GM19240 (cell line): ENCODE measurements around the gene TANGO2.

Source experiments
- DNase-seq: peaks from one replicate; pipeline ENCODE4 v3.0.0; 2011; ENCODE audit warnings: low spot score; ENCODE audit not compliant: insufficient read length

Gene TANGO2

DNA sequence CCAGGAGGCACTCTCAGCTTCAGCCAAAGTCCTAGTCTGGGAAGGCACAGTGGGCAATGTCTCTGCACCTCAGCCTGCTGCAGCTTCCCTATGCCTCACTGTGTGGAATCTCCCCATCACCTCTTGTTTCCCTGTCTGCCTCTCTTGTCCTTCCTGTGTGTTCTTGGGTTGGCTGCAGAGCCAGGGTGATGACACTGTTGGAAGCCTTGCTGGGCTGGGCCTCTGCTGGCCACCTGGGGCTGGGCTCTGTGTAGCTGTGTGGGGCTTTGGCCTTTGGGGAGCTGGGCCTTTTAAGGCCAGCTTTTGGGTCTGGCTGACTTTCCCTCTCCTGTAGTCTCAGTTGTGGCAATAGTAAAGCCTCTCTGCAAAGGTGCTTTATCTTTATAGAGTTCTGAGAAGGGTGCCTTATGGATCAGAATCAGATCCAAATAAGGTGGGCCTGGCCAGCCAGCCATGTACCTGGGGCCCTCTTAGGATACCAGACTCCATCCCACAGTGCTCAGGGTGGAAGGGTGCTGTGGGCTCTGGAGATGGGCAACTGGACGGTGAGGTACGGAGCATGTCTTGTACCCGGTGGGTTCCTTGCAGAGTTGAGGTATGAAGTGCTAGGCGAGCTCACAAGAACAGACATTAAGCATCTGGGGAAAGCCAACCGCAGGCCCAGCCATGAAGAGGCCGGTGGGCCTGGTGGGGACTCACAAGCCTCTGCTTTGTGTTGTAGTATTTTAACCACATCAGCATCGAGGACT, 84.7 kb downstream of the TANGO2 start:
- no peak for DNase-seq

DNA sequence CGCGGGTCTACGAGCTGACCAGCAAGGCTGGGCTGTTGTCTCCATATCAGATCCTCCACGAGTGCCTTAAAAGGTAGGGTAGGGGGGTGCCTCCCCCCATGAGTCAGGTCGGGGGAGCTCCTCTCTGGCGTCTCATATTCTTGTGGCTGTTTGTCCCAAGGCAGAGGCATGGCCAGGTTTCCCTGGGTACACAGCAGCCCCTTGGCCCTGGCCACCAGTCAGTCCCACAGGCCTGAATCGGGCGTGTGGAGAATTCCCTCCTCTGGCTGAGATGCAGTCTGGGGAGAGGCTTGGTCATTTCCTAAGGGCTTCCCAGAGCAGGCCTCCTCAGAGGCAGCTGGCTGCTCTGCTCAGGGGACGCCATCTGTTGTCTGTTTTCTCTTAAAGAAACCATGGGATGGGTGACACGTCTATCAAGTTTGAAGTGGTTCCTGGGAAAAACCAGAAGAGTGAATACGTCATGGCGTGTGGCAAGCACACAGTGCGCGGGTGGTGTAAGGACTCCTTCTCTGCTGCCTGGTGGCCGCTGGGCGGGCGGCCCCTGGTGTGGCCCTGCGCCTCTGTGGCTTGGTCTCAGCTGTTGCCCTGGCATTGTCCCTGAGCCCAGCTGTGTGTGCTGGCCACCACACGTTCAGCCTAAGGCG, 85.4 kb downstream of the TANGO2 start:
- no peak for DNase-seq

DNA sequence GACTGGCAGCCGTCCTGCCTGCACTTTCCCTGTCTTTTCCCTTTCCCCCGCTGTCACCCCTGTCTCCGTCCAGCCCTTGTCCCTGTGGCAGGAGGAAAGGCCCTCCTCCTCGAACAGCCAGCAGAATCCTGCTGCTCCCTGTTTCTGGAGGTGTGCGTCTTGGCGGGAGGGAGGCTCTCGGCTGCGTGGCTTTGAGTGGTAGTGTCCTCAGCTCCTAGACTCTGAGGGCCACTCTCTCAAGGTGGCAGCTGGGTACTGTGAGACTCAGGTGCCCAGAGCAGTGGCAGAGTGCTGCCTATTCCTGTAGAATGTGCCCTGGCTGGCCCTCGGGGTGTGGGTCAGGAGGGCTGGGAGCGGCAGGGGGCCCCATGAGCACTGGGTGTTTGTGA, 85.9 kb downstream of the TANGO2 start:
- DNase-seq = no peak

DNA sequence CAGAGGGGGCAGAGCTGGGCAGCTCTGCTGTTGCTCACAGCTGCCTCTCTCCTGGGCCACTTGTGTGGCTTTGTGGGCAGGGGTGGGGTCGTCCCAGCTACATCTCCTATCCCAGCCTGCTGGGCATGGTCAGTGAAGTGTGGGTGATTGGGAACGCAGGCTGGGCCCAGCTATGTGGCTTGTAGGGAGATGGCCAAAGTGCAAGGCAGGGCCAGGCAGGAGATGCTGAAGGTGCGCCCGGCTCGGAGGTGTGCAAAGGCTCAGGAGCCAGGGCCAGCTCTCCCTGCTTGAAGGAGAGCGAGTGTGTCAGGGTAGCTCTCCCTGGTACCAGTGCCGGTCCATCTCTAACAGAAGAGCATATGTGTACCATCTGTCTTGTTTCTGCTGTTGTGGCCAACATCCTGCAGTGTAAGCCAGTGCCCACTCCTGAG, 86.6 kb downstream of the TANGO2 start:
- no peak for DNase-seq

DNA sequence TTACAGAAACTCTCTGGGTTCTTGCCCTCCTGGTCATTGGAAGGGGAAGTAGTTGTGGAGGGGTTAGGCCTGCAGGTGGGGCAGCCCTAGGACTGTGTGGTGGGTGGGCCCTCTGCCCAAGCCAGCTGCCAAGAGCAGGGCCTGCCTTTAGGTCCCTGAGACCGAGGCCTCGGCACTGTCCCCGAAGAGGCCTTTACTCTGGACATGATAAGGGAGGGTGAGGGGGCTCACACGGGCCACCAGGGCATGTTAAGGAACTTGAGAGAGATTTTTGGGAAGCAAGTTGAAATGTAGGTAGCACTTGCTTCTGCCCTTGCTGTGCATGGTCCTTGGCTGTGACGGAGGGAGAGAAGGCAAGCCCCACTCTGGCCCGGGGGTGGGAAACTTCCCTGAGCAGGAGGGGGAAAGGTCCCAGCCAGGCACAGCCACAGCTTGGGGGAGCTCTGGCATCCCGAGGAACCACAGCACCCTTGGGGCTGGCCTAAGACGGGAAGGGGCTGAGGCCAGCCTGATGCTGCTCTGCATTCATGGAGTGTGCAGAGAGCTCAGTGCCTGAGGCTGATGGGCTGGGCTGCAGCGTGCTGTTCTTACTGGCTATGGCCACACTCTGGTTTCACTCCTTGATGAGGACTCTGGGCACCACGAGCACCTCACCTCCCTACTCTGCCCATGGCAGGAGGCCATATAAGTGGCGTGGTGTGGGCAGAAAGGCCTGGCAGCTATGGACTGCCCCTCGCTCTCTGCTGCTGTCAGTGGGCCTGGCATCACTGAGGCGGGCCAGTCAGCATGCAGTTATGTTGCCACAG, 87.2 kb downstream of the TANGO2 start:
- DNase-seq = no peak

DNA sequence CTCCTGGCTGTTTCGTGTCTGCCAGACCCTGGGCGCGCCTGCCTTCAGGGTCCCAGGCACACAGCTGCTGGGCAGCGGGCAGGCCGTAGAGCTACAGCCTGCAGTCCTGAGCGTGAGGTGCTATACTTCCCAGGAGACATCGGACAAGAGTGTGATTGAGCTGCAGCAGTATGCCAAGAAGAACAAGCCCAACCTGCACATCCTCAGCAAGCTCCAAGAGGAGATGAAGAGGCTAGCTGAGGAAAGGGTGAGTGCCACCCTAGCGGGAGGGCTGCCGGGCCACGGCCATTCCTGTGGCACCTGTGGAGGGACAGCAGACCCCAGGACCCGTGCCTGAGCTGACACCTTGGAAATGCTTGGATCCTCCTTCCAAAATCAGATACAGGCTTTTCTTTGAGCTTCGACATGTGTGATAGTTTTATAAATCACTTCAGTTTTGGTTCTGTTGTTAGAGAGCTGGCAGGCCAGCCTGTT, 87.9 kb downstream of the TANGO2 start:
- no peak for DNase-seq

DNA sequence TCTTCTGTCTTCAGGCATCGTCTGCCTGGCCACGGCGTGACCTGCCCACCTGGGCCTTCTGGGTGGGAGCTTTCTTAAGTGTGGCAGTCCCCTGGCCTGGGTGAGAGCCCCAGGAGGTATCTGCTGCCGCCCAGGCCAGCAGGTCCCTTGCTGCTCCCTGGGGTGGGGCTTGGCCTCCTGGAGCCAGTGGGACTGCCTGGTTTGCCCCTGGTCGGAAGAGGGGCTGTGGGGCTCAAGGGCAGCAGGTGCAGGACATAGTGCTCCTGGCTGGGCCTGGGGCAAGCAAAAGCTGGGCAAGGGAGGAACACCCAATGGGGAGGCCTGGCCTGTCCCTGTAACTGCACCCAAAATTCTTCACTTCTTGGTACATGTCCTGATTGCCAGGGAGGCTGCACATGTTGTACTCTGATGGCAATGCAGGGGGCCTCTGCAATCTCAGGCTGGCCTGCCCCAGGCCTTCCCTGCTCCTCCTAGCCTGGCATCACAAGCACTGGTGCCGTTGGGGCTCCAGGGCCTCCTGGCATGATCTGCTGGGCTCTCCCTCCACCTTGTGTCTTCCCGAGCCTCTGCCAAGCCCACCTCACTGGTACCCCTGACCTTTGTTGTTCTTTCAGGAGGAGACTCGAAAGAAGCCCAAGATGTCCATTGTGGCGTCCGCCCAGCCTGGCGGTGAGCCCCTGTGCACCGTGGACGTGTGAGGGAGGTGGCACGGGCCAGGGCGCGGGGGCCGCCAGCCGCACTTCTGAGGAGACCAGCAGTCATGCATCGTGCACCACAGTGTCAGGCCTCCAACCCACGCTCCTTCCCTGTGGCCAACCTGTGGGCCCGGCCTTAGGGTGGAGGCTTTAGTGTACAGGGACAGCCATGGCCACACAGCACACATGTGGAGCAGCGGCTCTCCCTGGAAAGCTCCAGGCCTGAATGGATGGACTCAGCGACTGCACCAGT, 88.8 kb downstream of the TANGO2 start:
- no peak for DNase-seq

DNA sequence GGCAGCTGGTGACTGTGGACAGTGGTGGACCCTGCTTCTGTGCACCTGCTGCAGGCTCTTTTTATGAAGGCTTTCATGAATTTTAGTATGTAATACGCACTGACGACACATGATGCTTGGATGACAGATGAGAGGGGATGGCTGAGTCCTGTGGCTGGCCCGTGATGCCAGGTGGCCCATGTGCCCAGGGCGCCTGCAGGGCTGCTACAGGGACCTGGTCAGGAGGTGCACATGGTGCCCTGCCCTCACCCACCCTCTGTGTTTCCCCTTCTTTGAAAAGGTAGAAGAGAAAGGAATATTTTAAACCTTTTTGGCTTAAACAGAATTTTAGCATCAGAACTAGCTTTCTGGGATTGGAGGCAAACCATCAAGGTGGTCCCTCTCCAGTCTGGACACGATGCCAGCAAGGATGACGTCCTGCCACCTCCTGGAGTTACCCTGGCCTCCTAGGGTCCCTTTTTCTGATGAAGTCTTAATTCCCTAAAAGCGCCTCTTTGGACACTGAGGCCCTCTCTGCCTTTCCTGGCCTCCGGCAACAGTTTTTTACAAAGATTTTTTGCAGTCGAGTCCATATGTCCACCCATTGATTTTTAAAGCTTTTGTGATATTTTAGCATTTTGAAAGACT, 89.6 kb downstream of the TANGO2 start:
- DNase-seq = no peak

DNA sequence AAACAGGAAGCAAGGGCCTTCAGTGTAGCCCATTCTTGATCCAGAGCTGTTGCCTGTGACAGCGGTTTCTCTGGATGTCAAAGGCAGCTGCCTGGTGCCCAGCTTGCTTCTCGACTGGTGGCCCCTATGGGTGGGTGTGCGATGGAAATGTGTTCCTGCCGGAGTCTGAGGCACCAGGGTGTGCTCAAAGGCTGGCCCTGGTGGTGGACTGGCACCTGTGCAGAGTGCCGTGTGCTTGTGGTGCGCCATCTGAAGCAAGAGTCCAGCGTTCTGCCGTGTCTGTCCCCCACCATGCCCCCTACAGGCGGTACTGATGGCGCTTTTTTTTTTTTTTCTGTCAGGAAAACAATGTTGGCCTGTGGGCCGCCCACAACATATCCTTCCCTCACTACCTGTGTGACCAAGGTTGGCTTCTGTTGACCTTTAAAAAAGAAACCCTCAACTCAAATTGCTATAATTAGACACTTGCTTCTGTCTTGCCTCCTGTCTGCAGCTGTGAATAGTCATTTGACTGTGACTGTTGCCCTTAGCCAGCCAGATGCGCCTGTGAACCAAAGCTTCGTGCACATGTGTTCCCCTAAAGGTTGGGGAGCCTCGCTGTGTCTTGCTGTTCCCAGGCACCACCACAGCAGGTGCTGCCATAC, 90.3 kb downstream of the TANGO2 start:
- DNase-seq = no peak

DNA sequence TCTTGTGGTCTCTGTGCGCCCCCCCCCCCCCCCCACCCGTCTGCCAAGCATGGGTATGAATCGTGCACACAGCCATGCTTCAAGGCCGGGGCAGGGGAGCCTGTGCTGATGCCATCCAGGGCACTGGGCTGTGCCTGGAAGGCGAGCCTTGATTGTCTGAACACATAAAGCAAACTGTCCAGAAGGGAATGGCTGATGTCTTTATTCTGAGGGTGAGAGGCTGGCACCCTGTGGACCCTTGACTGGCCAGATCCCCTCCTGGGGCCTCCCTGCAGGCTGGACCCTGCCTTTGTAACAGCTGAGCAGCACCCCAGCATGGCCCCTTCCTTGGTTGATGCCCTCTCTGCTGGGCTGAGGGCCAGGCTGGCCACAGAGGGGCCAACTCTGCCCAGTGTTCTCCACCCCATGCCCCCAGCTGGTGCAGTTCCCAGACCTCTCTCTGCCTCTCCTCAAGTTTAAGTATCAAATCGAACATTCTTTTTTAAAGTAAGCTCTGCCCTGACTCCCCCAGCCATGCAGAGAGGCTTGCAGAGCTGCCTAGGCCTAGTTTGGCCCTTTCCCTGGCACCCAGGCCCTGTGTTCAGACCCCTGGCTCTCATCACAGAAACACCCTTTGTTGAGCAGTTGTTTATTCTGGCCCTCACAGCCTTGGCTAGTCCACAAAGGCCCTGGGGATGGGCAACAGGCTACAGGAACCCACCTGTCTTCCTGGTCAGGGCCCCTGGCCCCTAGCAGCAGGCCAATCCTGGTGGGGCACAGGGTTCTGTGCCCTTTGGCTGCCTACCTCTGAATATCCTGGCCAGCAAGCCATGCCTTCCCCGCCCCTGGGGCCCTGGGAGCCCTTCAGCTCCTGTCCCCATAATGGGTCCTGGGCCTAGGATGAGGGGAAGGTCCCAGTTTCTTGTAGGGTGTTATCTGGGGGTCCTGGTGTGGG, 91.0 kb downstream of the TANGO2 start:
- no peak for DNase-seq

DNA sequence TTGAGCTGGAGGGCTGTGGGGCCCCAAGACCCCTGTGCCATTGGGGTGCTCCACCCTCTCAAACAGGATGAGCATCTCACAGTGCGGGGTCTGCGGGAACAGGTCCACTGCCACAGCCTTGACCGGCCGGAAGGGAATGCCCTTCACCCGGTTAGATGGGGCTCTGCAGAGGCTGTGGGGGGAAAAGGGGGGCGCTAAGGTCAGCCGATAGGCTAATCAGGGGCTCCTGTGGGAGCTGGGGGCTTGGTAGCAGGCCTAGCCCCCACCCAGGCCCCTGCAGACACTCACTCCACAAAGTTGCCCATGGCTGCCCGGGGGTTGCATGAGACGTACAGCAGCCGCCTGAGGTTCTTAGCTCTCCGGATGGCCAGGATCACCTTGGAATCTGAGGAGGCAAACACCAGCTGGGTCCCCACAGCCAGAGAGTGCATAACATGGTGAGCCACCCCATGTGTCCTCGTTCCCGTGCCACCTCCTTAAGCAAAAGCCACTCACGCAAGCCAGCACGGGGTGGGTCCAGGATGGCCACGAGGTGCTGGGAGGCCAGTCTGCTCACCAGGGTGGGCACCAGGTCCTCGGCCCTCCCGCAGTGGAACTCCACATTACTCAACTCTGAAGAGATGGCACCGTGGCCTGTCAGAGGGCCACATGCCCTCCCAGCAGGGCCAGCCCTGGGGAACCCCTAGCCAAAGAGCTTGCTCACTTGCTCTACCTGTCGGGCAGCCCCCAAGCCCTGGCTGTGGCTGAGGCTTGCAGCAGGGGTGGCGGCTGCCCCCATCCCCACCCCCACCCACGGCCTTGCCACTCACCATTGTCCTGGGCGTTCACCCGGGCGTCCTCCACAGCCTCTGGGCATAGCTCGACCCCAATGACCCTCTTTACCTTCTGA, 92.0 kb downstream of the TANGO2 start:
- DNase-seq = no peak

DNA sequence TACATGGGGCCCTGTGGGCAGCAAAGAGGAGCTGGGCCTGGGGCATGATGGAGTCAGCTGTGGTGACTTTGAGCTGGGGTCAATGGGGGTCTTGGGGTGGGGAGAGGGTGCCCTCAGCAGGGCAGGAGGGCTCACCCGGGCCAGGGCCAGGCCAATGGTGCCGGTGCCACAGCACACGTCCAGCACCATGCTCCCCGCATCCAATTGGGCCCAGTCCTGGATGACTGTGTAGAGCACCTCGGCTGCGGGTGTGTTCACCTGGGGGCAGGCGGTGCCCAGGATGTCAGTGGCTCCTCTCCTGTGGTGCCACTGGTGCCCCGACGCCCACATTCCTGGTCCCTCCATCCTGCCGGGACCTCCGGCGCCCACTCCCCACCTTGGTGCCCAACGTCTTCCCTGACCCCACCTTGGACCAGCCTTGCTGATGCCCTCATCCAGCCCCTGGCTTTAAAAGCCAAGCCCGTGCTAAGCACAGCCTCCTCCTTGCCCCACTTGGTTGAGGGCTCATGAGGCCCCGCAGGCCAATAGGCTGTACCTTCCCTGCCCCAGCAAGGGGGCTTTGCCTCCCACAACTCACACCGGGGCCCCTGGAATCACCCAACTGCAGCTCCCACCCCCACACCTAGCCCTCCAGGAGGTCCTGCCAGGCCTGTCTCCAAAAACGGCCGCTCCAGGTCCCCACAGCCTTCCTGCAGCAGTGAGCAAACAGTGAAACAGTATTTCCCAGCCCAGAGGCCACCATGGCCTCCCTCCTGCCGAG, 92.8 kb downstream of the TANGO2 start:
- DNase-seq = no peak

DNA sequence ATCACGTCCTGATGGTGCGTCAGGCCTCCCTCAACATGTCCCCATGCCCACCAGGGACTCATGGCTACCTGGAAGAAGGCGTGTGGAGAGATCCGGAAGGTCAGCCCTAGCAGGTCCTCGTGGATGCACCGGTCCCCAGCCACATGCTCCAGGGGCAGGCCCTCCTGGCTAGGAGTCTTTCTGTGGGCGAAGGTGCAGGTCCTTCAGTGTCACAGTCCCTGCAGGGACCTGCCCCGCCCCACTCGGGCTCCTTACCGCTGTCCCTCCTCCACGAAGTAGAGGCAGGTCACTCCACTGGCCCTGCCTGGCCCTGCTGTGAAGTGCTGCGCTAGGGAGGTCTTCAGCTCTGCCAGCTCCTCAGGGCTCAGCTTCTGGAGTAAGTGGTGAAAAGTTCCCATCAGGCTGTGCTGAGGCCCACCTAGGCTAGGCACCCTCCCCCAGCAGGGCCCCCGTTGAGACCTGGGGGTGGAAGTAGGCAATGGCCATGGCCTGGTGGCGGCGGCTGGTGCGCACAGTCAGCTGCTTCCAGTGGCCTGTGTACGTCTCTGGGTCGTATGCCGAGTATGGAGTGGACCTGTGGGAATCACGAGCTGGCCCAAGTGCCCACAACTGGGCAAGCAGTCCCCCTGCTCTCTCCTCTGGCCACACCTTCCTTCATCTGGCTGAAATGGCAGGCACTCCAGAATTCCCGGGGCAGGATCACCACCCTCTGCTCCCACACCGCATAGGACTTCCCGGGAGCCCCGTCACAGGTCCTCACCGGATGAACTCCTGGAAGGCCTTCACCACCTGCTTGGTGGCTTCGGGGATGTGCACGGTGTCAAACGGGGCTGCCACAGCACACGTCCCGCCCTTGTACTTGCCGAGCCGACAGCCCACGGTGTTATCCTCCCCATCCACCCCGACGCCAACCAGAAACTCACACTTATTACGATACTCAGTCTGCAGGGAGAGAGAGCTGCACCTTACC, 93.9 kb downstream of the TANGO2 start:
- no peak for DNase-seq

DNA sequence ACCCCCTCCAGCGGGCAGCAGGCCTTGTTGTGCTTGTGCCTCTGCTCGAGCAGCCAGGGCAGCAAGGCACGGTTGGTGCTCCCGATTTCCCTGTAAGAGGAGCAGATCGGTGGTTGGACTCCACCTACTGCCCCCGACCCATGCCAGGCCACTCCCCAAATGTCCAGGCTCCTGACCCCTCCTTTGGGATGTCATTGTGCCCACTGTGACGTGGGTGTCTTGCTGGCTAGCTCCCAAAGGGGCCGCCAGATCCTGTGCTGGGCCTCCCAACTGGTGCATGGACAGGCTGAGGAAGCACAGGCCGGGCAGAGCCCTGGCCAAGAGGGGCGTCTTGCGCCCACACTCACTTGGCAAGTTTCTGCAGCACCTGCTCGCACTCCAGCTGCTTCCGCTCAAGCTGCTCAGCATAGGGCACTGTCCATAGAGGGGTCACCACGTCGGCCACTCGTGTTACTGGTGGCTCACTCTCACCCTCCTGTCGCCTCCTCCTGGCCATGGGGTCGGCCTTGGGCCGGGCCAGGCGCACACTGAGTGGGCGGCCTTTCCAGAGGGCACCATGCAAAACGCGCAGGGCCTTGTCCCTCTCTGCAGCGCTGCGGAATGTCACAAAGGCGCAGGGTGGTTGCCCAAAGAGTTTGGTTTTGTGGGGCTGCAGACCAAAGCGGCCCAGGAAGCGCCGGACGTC, 94.9 kb downstream of the TANGO2 start, which contains the start of gene RANBP1:
RANBP1 (plus strand) TSS at position 414 of the 685 bp plus-strand sequence; CDS start at position 495, 81 bp downstream.
- DNase-seq = no peak

DNA sequence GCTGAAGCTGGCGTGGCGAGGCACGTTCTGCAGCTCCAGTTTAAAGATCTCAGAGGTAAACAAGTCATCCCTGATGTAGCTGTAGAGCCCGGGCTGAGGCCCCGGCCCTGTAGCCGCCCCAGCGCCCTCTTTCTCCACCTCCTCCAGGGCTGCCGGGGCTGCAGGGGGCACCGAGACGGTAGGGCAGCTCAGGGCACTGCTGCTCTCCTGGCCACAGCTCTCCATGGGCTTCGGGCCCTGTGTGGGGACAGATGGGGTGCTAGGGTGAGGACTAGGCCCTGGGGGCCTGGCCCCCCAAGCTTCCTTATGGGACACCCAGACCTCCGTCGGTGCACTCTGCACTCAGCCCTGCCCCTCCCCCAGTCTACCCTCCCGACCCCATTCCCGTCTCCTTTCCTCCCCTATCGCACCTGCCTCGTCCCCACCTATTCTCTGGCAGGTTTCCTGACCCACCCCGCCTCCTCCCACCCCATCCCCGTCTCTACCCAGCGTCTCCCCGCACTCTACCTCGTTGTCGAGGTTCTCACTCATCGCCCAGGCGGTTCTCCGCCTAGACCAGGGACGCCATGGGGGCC, 95.6 kb downstream of the TANGO2 start:
- DNase-seq = no peak
